GM18508 (cell line): ENCODE data around the gene FCHSD2.

Experiments used
- ATAC-seq: cut with Tn5 transposase; IDR thresholded peaks from one replicate; pipeline ENCODE4 v1.9.1; 2021; ENCODE audit warnings: moderate number of reproducible peaks; ENCODE audit not compliant: insufficient read depth, unreplicated experiment

FCHSD2 gene

DNA sequence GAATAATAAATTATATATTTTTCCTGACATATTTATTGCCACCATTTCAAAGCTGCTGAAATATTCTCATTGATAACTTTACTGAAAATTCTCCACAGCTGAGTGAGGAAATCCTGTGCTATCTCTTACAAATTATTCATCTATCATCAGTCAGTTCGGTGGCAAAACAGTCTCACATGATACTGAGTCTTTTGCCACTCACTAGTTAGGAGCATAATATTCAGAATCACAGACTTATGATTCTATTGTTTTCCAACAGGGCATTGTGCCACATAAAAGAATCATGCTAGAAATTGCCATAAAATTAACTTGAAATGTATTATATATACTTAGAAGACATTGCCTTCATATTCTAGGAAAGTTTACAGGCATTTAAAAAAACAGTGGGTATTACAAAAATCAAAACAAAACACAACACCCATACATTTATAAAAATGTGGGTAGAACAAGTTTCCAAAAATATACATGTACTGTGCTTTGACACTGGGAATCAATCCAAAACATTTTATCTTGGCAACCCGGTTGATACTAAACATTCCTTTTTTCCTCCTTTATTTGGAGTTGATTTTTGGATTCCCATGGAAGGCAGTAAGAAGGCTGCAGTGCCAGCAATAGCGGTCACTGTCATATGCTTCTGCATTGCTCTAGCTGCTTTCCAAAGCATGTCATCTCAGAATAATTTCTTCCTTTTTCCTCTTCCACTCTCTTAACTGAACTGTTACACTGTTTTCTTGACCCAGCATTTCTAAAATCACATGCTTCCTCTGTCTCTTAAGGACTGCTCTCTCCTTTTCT, 285.4 kb downstream of the FCHSD2 start:
- no peak for ATAC-seq

DNA sequence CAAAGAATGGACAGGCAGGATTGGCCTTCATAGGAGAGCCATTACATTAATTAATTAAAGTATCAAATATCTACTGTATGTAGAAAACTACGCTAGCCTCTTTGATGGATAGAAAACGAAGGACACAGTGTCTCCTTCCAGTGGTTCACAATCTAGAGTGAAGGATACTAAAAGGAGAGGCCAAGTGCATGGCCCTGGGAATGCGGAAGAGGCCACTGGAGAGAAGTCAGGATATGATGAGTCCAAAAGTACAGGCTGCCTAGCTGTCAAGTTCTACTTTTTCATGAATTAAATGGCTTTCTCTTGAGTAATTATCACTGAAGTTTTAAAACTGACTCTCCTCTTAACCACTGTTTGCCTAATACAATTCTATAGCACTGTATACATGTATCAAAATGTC, 286.1 kb downstream of the FCHSD2 start:
- ATAC-seq, result no peak

DNA sequence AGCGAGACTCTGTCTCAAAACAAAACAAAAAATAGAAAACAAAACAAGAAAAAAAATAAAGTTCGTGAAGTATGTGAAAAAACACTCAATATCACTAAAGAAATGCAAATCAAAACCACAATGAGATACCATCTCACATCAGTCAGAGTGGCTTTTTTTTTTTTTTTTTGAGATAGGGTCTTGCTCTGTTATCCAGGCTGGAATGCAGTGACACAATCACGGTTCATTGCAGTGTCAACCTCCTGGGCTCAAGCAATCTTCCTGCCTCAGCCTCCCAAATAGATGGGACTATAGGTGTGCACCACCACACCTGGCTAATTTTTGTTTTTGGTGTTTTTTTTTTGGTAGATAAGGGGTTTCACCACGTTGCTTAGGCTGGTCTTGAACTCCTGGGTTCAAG, 290.4 kb downstream of the FCHSD2 start:
- ATAC-seq, result no peak

DNA sequence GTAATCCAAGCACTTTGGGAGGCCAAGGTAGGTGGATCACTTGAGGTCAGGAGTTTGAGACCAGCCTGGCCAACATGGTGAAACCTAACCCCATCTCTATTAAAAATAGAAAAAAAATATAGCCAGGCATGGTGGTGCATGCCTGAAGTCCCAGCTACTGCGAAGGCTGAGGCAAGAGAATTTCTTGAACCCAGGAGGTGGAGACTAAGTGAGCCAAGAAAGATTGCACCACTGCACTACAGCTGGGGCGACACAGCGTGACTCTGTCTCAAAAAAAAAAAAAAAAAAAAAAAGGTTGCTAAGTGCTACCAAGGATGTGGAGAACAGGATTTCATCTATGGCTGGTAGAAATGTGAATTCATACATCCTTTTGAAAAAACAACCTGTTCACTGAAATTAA, 291.3 kb downstream of the FCHSD2 start:
- ATAC-seq, result no peak

DNA sequence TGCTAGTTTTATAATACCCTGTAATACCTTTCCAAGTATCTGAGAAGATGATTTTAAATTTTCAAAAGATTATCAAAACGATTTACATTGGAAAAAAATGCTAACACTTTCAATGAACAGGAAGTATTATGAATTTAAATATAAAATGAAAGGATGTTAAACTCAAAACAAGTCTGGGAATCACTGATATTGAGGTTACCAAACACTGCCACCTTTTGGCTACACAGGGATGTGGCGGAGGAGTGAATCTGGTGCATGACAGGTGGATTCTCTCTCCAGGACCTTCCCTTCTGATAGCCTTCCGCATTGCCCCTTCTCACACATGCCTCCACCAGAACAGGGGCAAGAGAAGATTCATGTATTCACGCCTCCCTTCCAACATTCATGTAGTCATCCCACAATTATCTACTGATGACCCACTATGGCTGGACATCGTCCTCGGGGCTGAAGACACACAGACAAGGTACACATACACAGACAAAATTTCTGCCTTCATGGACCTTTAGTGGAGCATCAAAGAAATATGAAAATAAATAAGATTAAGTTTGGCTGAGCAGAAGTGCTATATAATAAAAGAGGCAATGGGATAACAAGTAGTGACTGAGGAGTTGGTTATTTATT, 293.2 kb downstream of the FCHSD2 start:
- ATAC-seq, result no peak

DNA sequence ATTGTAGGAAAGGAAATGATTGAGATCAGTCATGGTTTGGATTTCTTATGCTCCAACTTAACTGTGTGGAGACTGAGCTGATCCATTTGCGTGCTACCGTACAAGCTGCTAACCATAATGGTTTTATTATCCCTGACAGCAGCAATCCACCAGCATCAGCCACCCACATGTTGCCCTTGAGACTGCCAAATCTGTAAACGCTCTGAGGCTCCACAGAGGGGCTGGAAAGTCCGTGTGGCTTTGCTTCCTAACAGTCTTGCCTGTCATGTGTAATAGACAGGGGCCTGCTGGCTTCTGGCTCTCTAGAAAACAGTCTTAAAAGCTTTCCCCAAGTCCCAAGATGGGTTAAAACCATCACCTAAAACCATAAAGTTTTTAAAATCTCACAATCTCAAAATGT, 297.8 kb downstream of the FCHSD2 start:
- ATAC-seq, result no peak

DNA sequence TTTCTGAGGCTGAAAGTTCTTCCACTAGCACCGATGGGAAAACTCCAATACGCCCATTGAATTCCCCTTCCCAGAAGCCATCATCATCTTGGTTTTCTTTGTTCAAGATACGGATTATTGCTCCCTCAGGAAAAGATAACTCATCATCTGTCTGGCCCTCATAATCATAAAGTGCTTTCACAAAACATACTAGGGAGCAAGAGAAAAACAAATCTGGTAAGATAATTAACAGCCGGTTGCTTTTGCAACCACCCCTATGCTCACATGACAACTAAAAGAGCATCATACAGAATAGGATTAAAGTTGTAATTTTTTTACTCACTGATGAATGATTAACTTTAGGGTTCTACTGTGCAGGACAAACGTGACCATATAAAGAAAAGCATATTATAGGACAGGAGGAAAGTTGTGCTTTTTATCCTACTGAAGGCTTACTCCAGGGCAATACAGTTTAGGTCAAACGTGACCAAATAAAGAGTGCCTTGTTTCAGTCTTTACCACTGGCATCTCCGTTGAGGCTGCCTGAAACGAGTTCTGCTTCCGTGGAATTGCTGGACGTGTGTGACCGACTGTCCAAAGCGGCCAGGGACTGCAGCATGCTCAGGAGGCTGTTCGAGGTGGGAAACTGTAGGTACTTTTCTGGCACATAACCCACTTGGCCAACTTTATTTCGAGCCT, 299.3 kb downstream of the FCHSD2 start:
- no peak for ATAC-seq

DNA sequence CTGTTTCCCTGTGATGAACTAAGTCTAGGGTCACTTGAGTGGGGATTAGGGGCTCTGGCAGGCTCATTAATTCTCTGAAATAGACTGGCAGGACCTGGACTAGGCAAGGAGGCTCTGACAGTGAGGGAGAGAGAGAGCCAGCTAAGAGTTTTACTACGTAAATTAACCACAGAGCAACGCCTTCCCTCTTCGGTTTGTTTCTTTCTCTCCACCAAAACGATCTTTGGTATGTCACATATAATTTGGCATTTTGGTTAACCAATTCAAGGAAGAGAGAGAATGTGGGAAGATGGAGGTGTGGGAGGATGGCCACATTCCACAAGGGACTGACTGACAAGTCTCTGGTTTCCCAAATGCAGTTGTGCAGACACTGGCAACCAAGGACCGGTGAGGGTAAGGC, 300.0 kb downstream of the FCHSD2 start:
- ATAC-seq, result no peak

DNA sequence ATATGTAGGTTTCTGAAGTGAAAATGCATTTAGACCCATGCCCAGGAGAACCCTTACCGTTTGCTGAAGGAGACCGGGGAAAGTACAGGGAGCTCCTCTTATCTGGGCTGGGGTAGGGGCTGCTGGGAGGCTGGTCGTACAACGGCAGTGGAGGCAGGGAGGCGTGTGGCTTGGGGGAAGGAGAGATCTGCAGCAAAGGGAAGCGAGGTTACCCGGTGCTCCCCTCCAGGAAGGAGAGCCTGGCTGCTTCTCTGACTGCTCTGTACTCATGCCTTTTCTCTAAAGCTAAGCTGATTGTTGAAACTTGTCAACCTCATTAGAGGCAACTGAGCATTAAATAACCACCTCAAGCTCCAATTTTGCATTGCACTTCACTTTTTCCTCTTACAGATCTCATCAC, 300.7 kb downstream of the FCHSD2 start:
- no peak for ATAC-seq

DNA sequence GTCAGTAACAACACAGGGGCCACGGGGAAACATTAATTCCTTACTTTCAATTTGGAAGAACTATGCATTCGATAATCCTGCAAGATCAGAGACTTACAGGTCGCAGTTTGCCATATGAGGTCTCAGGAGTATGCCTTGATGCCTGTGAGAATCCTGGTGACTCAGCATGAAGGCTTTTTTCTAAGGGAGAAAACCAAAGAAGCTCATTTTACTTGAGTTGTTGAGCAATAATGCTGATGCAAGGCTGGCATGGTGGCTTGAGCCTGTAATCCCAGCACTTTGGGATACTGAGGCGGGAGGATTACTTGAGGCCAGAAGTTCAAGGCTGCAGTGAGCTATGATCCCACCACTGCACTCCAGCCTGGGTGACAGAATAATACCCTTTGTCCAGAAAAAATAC, 301.3 kb downstream of the FCHSD2 start:
- no peak for ATAC-seq

DNA sequence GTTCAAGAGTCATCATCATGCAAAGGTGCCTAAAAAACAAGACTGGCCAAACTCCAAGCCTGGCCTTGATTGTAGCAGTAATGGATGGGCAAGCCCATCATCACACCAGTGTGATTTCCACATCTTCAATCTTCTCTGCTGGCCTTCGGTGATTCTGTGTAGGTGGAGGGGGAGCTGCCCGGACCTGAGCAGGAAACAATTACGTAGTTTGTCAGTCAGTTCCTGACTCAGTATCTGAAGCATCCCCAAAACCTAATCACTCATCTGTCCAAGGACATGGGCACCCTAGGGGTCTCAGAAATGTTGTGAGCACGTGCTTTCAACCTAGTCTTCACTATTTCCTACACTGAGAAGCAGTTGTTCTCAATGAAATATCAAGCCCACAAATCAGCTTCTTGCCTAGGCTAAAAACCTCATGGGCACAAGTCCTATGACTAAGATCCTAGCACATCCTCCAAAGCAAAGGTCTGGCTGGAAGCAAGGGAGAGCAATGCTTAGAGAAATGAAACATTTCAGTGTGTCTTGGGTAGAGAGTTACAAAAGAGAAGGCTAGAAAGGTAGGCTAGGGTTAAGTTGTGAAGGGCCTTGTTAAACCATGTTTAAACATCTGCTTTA, 303.3 kb downstream of the FCHSD2 start:
- no peak for ATAC-seq

DNA sequence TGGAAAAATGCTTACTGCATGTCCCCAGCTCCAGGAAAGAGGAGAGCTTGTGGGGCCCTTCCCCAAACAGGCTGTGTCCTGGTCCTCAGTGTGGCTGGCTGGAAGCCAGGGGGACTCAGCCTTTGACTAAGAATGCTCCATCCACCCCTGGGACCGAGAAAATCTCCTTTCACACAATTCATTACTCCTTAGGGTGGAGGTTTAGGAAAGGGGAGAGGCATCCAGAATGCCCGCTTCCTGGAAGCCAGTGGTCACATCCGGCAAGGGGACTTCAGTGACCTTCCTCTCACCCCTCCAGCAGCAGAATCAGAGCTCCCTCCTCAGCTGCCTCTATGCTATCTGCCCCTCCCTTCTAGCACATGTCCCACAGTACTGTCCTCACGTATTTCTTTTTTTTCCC, 306.0 kb downstream of the FCHSD2 start:
- ATAC-seq, result no peak

DNA sequence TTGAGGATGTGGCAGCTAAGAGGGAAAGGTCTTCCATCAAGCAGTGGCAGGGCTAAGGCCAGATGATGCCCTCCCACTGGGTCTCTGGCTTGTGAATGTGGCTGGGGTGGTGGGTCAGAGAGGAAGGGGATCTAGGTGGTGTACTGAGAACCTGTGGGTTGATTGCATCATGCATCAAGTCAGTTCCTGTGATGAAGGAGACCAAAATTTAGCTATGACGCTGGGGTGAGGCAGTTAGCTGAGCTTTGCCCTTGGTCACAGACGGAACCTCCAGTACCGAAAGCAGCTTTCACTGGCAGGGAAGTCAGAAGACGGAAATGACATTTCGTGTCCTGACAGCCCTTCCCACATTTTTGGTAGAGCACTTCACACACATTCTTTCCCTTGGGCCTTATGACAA, 307.2 kb downstream of the FCHSD2 start:
- ATAC-seq, result no peak

DNA sequence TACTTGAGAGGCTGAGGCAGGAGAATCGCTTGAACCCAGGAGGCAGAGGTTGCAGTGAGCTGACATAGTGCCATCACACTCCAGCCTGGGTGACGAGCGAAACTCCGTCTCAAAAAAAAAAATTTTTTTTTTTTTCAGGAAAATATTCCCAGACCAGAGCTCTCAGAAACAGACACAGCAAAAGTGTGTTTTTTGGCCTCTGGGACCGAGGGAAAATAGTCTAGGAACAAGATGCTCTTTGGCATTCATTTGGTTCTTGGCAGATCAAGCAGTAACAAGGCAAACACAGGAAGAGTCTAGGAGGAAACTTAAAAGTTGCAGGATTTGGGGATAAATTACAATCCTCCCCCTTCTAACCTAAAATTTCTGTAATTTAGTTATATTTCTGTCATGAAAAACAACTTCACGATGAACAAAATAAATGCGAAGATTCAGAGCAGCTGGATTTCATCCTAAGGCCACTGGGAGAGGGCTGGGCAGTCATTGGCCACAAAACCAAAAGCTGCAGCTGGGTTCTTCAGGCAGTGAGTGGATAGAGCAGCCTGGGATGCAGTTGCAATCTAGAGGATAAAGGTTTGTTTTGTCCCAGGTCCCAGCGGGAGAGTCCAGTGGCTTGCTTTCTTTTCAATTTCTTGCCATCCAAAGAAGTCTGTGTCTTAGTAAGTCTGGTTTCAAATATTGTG, 308.2 kb downstream of the FCHSD2 start:
- no peak for ATAC-seq

DNA sequence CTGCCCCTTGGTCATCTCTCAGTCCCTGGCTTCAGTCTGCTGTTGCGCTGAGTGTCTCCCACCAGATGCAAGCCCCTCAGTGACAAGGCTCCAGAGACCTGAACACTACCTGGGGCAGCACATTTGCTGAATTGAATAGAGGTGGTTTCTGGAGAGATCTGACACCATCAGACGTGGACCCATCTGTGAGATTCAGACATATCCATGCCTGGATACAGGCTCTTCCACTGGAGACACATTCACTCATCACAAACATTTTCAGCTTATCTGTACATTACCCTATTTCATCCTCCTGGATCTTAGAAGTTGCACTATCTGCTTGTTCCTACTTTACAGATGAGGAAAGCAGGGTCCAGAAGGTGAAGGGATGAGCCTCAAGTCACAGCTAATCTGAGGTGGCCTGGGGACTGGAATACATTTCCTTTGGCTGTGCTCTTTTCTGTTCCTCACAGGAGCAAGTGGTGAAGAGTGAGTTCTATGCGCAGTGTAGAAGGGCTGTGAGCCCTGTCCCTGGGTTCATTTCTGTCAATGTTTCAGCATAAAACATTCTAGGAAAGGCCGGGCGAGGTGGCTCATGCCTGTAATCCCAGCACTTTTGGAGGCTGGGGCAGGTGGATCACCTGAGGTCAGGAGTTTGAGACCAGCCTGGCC, 308.9 kb downstream of the FCHSD2 start:
- ATAC-seq, result no peak

DNA sequence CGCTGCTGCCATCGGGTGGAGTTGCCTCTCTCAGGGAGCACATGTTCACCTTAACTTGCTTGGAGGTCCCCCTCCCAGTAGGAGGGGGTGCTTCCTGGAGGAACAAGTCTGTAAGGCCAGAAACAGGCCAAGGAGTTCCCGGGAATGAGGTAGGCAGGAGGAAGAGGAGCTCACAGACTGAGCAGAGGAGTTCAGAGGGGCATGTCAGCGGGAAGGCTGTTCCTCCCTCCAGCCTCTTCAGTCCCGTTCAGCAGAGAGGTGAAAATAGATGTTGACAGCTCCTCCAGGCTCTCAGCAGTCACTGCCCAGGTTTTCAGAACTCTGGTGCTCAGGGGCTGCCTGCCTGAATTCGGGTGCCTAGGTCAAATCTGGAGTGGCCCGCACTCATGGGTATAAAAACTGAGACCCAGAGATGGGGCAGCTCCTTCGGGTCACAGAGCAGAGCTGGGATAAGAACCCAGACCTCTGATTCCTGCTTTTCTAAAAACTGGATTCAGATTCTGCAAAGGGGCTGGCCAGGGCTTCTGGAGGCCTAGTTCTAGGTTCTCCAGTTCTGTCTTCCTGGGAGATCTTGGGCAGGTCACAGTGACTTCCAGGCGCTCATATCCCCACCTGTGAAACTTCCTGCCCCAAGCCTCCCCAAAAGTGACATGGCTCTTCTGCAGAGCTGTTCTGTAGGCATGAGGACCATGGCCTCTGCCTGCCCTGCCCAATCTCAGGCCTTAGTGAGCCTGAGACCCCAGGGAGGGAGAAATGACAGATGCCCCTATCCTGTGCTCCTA, 309.6 kb downstream of the FCHSD2 start:
- no peak for ATAC-seq

DNA sequence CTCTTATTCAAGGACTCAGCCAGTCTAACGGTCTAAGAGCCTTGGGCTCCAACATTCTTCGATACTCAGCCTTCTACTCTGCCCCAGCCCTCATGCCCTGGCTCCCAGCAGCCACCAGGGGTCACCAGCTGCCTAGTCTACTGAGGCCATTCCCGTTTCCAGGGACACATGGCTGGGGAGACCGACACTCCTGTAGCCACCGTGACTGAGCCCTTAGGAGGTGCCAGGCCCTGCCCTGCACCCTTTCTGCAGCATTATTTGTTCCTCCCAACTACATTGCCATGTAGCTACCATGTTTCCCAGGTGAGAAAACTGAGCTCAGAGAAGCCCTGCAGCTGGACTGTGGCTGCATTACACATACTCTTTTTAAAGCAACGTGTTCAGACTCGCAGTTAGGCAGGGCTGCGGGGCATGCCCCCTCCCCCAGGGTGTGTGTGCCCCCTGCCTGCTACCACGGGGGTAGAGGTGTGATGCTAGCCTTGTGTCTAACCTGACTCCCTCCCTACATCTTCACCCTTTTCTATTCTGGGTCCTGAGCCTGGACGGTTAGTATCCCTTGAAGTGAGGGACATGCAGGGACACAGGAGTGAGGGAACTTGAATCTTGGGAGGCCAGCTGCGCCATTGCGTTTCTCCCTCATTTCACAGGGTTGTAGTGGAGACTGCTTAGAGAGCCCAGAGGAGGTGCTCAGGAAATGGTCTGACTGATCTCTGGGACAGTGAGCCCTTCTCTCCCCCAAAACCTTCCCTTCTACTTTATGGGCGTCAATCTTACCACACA, 310.4 kb downstream of the FCHSD2 start:
- no peak for ATAC-seq

DNA sequence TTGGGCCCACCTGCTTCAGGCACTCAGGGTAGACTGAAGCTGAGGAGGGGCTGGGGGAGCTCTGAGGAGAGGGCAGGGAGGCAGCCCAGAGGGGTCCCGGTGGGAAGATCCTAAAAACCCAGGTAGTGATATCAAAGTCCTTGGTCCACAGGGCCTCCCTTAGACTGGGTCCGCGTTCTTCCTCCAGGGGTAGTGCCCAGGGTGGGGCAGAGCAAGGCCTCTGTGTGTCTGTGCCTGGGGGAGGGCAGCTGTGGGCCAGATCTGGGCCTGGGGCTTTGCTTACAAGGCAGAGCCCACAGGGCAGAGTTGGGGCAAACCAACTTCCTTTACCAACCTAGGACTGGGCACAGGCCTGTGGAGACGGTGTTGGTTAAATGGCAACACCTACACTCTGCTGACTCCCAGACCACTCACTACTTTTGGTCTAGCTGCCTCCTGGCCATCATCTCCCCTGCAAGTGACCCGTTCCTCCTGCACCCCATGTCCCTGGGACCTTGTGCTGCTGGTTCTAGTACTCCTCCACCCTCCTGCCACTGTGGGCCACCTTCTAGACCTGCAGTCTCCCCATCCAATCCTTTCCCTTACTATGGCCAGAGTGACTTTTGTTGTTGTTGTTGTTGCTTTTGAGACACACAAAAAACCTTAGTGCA, 312.1 kb downstream of the FCHSD2 start:
- no peak for ATAC-seq
